ENCODE data around the gene POC1B.
A peak's percentile ranks its signal among the peaks of the same experiment; 100 is the strongest.

Gene POC1B

GRCh38 chr12:89451841-89452251 is 74.0 kb downstream of the POC1B start:
- Histone ChIP-seq H3K4me3 (ENCODE audit: low read length) (peak overlapping the region; percentile 24; the same call in 1 of the 2 replicates), H3K4me1 (ENCODE audit: insufficient read depth, low read length) (peaks cover 37% of the 10 kb centered on the region), H3K9me3 (ENCODE audit: insufficient read depth, low read depth, low read length) (no peaks in the 10 kb centered on the region), H3K27ac (ENCODE audit: low read length) (peak overlapping the region; percentile 3), H3K9ac (ENCODE audit: low read depth, low read length) (peak overlapping the region; percentile 49; the same call in 1 of the 2 replicates), H3K27me3 (ENCODE audit: insufficient read depth, low read length) (no peaks in the 10 kb centered on the region), H3K36me3 (ENCODE audit: insufficient read depth, low read depth, low read length) (no peaks in the 10 kb centered on the region)

GRCh38 chr12:89450907-89451306 is 74.9 kb downstream of the POC1B start:
- no peak overlapping the region for H3K27ac ChIP-seq (ENCODE audit: low read length)
- H3K9me3 ChIP-seq (ENCODE audit: insufficient read depth, low read depth, low read length) = no peaks in the 10 kb centered on the region
- H3K4me1 ChIP-seq (ENCODE audit: insufficient read depth, low read length) = peaks cover 37% of the 10 kb centered on the region
- H3K9ac ChIP-seq (ENCODE audit: low read depth, low read length) = peak overlapping the region; percentile 49; the same call in 1 of the 2 replicates
- no peaks in the 10 kb centered on the region for H3K36me3 ChIP-seq (ENCODE audit: insufficient read depth, low read depth, low read length)
- H3K27me3 ChIP-seq (ENCODE audit: insufficient read depth, low read length) = no peaks in the 10 kb centered on the region
- H3K4me3 ChIP-seq (ENCODE audit: low read length) = no peak overlapping the region

- Histone ChIP-seq H3K4me1 (ENCODE audit: insufficient read depth, low read length) (peaks cover 31% of the 10 kb centered on the region), H3K27me3 (ENCODE audit: insufficient read depth, low read length) (no peaks in the 10 kb centered on the region), H3K9ac (ENCODE audit: low read depth, low read length) (no peak overlapping the region), H3K9me3 (ENCODE audit: insufficient read depth, low read depth, low read length) (no peaks in the 10 kb centered on the region), H3K36me3 (ENCODE audit: insufficient read depth, low read depth, low read length) (no peaks in the 10 kb centered on the region), H3K27ac (ENCODE audit: low read length) (no peak overlapping the region), H3K4me3 (ENCODE audit: low read length) (no peak overlapping the region)
Measured at GRCh38 chr12:89448951-89449371, 76.9 kb downstream of the POC1B start.

GRCh38 chr12:89448526-89448925 is 77.3 kb downstream of the POC1B start:
- no peak overlapping the region for H3K9ac ChIP-seq (ENCODE audit: low read depth, low read length)
- H3K27me3 ChIP-seq (ENCODE audit: insufficient read depth, low read length) = no peaks in the 10 kb centered on the region
- H3K4me1 ChIP-seq (ENCODE audit: insufficient read depth, low read length) = peaks cover 27% of the 10 kb centered on the region; the same call in 1 of the 2 replicates
- H3K27ac ChIP-seq (ENCODE audit: low read length) = no peak overlapping the region
- no peak overlapping the region for H3K4me3 ChIP-seq (ENCODE audit: low read length)
- H3K36me3 ChIP-seq (ENCODE audit: insufficient read depth, low read depth, low read length) = no peaks in the 10 kb centered on the region
- no peaks in the 10 kb centered on the region for H3K9me3 ChIP-seq (ENCODE audit: insufficient read depth, low read depth, low read length)

- no peaks in the 10 kb centered on the region for H3K27me3 ChIP-seq (ENCODE audit: insufficient read depth, low read length)
- H3K27ac ChIP-seq (ENCODE audit: low read length) = no peak overlapping the region
- H3K4me1 ChIP-seq (ENCODE audit: insufficient read depth, low read length) = no peaks in the 10 kb centered on the region
- H3K36me3 ChIP-seq (ENCODE audit: insufficient read depth, low read depth, low read length) = no peaks in the 10 kb centered on the region
- H3K9ac ChIP-seq (ENCODE audit: low read depth, low read length) = no peak overlapping the region
- H3K4me3 ChIP-seq (ENCODE audit: low read length) = no peak overlapping the region
- H3K9me3 ChIP-seq (ENCODE audit: insufficient read depth, low read depth, low read length) = peaks cover 13% of the 10 kb centered on the region
Measured at GRCh38 chr12:89439941-89440340, 85.9 kb downstream of the POC1B start.

- Histone ChIP-seq H3K9me3 (ENCODE audit: insufficient read depth, low read depth, low read length) (peaks cover 13% of the 10 kb centered on the region), H3K36me3 (ENCODE audit: insufficient read depth, low read depth, low read length) (no peaks in the 10 kb centered on the region), H3K27me3 (ENCODE audit: insufficient read depth, low read length) (no peaks in the 10 kb centered on the region)
Measured at GRCh38 chr12:89437231-89437630, 88.6 kb downstream of the POC1B start.

GRCh38 chr12:89436062-89436461 is 89.8 kb downstream of the POC1B start:
- Histone ChIP-seq H3K9me3 (ENCODE audit: insufficient read depth, low read depth, low read length) (peaks cover 13% of the 10 kb centered on the region), H3K36me3 (ENCODE audit: insufficient read depth, low read depth, low read length) (no peaks in the 10 kb centered on the region), H3K4me1 (ENCODE audit: insufficient read depth, low read length) (no peaks in the 10 kb centered on the region), H3K27ac (ENCODE audit: low read length) (no peak overlapping the region), H3K4me3 (ENCODE audit: low read length) (no peak overlapping the region), H3K9ac (ENCODE audit: low read depth, low read length) (no peak overlapping the region), H3K27me3 (ENCODE audit: insufficient read depth, low read length) (no peaks in the 10 kb centered on the region)

More at GRCh38 chr12:89437231-89437630, 88.6 kb downstream of the POC1B start:
- Histone ChIP-seq H3K4me3 (ENCODE audit: low read length) (no peak overlapping the region), H3K9ac (ENCODE audit: low read depth, low read length) (no peak overlapping the region), H3K27ac (ENCODE audit: low read length) (no peak overlapping the region), H3K4me1 (ENCODE audit: insufficient read depth, low read length) (no peaks in the 10 kb centered on the region)

- H3K4me3 ChIP-seq (ENCODE audit: low read length) = no peak overlapping the region
- H3K9me3 ChIP-seq (ENCODE audit: insufficient read depth, low read depth, low read length) = no peaks in the 10 kb centered on the region
- no peaks in the 10 kb centered on the region for H3K36me3 ChIP-seq (ENCODE audit: insufficient read depth, low read depth, low read length)
- no peak overlapping the region for H3K9ac ChIP-seq (ENCODE audit: low read depth, low read length)
- no peaks in the 10 kb centered on the region for H3K27me3 ChIP-seq (ENCODE audit: insufficient read depth, low read length)
- H3K4me1 ChIP-seq (ENCODE audit: insufficient read depth, low read length) = no peaks in the 10 kb centered on the region
- no peak overlapping the region for H3K27ac ChIP-seq (ENCODE audit: low read length)
Measured at GRCh38 chr12:89433634-89434033, 92.2 kb downstream of the POC1B start.

GRCh38 chr12:89432396-89432795 is 93.5 kb downstream of the POC1B start:
- no peaks in the 10 kb centered on the region for H3K36me3 ChIP-seq (ENCODE audit: insufficient read depth, low read depth, low read length)
- H3K4me1 ChIP-seq (ENCODE audit: insufficient read depth, low read length) = no peaks in the 10 kb centered on the region
- H3K9ac ChIP-seq (ENCODE audit: low read depth, low read length) = no peak overlapping the region
- H3K4me3 ChIP-seq (ENCODE audit: low read length) = no peak overlapping the region
- H3K27ac ChIP-seq (ENCODE audit: low read length) = no peak overlapping the region
- no peaks in the 10 kb centered on the region for H3K27me3 ChIP-seq (ENCODE audit: insufficient read depth, low read length)
- H3K9me3 ChIP-seq (ENCODE audit: insufficient read depth, low read depth, low read length) = no peaks in the 10 kb centered on the region

- H3K4me3 ChIP-seq (ENCODE audit: low read length) = no peak overlapping the region
- no peaks in the 10 kb centered on the region for H3K4me1 ChIP-seq (ENCODE audit: insufficient read depth, low read length)
- H3K27me3 ChIP-seq (ENCODE audit: insufficient read depth, low read length) = no peaks in the 10 kb centered on the region
Measured at GRCh38 chr12:89429528-89429927, 96.3 kb downstream of the POC1B start.

GRCh38 chr12:89427508-89428156 is 98.2 kb downstream of the POC1B start:
- Histone ChIP-seq H3K4me1 (ENCODE audit: insufficient read depth, low read length) (no peaks in the 10 kb centered on the region), H3K9ac (ENCODE audit: low read depth, low read length) (no peak overlapping the region), H3K27me3 (ENCODE audit: insufficient read depth, low read length) (no peaks in the 10 kb centered on the region), H3K9me3 (ENCODE audit: insufficient read depth, low read depth, low read length) (no peaks in the 10 kb centered on the region), H3K4me3 (ENCODE audit: low read length) (no peak overlapping the region), H3K36me3 (ENCODE audit: insufficient read depth, low read depth, low read length) (no peaks in the 10 kb centered on the region), H3K27ac (ENCODE audit: low read length) (no peak overlapping the region)

More at GRCh38 chr12:89429528-89429927, 96.3 kb downstream of the POC1B start:
- no peak overlapping the region for H3K9ac ChIP-seq (ENCODE audit: low read depth, low read length)
- H3K27ac ChIP-seq (ENCODE audit: low read length) = no peak overlapping the region
- H3K36me3 ChIP-seq (ENCODE audit: insufficient read depth, low read depth, low read length) = no peaks in the 10 kb centered on the region
- no peaks in the 10 kb centered on the region for H3K9me3 ChIP-seq (ENCODE audit: insufficient read depth, low read depth, low read length)

- Histone ChIP-seq H3K9me3 (ENCODE audit: insufficient read depth, low read depth, low read length) (no peaks in the 10 kb centered on the region), H3K4me3 (ENCODE audit: low read length) (no peak overlapping the region), H3K4me1 (ENCODE audit: insufficient read depth, low read length) (no peaks in the 10 kb centered on the region), H3K36me3 (ENCODE audit: insufficient read depth, low read depth, low read length) (no peaks in the 10 kb centered on the region), H3K27me3 (ENCODE audit: insufficient read depth, low read length) (no peaks in the 10 kb centered on the region), H3K27ac (ENCODE audit: low read length) (no peak overlapping the region), H3K9ac (ENCODE audit: low read depth, low read length) (no peak overlapping the region)
Measured at GRCh38 chr12:89424846-89425245, 101.0 kb downstream of the POC1B start.
